ENCODE results near the gene PLOD3.

PLOD3 gene

DNA sequence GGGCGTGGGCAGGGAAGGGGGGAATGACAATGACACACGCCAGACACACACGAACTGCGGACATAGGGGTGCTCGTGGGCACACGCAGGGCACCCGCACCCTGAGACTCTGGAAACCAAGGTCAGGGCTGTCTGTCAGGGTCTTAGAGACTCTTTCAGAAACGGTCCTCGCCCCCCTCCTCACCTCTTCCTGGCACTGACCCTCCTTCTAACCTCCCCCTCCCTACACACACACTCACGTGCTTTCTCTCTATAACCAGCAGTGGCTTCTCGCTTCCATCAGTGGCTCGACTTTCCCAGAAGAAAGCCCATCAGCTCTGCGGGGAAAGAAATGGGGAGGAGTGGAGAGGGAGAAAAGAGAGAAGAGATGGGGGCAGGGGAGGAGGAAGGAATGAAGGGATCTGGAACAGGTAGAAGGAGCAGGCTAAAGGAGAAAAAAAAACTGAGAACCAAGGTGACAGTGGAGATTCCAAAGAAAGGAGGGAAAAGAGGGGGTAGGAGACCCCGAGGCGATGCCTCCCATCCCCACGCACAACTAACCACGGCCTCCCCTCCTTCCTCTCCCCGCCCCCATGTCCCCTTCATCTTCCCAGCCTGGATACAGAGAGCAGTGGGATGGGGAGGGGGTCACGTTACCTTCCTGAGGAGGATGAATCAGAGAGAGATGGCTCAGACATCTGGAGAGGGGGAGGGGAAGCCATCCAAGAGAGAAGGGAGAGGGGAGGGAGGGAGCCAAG lies 50.3 kb downstream of the PLOD3 start:
- in situ Hi-C loops (cut with HindIII; ENCODE audit: low sequenced_read_pairs) = no loop called here

- in situ Hi-C loops (cut with HindIII; ENCODE audit: low sequenced_read_pairs) = no loop called here
These were observed 50.8 kb downstream of the PLOD3 start for GRCh38 chr7:101166648-101166908.

DNA sequence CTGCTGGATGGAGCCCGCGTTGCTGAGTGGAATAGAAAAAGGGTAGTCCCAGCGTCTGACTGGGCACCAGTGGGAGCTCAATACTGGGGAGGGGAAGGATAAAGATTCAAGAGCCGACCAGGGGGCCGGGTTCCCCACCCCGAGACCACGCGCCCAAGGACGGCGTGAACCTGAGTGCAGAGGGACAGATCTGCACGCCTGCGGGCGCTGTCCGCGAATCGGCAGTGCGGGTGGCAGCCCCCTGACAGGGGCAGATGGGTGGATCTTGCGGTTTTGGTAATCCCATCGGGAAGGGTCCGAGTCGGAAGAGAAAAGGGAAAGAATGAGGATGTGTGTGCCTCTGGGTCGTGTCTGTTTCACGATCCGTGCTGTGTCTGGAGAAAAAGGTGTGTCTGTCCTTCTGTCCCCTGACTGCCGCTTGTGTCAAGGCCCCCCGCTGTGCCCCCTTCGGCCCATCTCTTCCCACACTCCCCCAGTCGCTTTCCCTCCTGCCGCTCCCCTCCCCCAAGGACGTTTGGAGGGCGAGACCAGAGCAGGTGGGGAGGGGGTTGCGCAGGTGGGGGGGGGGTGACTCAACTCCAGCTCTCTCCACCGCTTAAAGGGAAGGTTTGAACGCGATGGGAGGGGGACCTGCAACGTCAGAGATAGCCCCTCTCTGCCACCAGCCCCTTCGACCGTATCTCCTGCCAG lies 51.3 kb downstream of the PLOD3 start:
- in situ Hi-C loops (cut with HindIII; ENCODE audit: low sequenced_read_pairs) = no loop called here

GRCh38 chr7:101165075-101165957 lies 52.1 kb downstream of the PLOD3 start, which contains the start of gene VGF:
Gene VGF (minus strand): TSS chr7:101165569. CDS start chr7:101164843, 726 bp downstream.
- in situ Hi-C loops (cut with HindIII; ENCODE audit: low sequenced_read_pairs) = no loop called here

DNA sequence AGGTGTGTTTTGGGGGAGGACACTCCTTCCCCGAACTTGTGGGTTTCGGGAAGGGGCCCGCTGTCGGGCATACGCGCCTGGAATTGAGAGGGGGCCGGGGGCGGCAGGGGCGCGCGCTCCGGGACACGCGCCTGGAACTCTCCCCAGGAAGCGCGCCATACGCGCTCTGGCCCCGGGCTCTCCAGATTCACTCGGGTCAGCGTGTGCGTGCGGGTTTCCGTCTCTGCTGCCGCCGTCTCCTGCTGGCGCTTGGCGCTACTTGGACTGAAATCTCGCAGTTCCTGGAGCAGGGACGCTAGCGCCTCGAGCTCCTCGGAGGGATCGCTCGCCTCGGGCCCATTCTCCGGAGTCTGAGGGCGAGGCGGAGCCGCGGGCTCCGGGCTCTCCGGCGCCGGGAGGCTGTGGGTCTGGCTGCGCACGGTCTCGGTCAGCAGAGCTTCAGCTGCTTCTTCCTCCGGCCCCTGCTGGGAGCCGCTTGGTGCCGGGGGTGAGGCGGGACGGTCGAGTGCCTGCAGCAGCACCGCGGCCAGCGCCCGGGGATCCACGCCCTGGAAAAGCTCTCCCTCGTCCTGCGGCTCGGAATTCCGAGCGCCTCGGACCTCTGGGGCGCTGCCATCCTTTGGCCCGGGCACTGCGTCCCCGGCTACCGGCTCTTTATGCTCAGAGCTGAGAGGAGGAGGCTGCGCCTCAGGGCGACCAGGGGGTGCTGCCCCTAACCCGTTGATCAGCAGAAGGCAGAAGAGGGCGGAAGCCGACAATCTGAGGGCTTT lies 53.1 kb downstream of the PLOD3 start:
- in situ Hi-C loops (cut with HindIII; ENCODE audit: low sequenced_read_pairs) = no loop called here

DNA sequence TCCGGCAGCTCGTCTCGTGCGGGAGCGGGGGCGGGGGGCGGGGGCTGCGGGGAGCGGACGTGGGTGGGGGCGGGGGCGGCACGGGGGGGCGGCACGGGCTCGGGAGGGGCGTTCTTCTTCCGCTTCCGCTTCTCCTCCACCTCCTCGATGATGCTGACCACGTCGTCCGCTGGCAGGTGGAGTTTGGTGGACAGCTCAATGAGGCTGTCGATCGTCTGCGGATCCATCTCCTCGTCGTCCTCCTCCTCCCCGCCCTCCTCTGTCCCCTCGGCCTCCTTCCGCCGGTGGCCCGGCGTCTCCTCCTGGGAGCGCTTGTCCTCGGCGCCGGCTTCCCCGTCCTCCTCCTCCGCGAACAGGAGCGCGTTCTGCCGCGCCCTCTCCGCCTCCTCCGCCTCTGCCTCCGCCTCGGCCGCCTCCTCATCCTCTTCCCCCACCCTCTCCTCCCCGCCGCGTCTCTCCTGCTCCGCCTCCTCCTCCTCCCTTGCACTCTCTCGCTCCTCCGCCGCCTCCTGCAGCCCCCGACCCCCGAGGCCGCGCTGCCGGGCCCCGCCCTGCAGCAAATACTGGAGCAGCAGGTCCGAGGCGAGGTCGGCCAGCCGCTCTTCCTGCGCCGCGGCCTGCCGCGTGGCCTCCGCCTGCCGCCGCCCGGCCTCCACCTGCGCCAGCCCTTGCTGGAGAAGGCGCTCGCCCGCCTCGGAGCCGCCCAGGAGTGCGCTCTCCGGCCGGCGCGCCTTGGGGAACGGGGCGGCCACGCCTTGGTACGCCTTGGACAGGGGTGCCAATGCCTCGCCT lies 53.9 kb downstream of the PLOD3 start:
- in situ Hi-C loops (cut with HindIII; ENCODE audit: low sequenced_read_pairs) = no loop called here

- in situ Hi-C loops (cut with HindIII; ENCODE audit: low sequenced_read_pairs) = no loop called here
These were observed 54.7 kb downstream of the PLOD3 start for GRCh38 chr7:101162551-101163278.

DNA sequence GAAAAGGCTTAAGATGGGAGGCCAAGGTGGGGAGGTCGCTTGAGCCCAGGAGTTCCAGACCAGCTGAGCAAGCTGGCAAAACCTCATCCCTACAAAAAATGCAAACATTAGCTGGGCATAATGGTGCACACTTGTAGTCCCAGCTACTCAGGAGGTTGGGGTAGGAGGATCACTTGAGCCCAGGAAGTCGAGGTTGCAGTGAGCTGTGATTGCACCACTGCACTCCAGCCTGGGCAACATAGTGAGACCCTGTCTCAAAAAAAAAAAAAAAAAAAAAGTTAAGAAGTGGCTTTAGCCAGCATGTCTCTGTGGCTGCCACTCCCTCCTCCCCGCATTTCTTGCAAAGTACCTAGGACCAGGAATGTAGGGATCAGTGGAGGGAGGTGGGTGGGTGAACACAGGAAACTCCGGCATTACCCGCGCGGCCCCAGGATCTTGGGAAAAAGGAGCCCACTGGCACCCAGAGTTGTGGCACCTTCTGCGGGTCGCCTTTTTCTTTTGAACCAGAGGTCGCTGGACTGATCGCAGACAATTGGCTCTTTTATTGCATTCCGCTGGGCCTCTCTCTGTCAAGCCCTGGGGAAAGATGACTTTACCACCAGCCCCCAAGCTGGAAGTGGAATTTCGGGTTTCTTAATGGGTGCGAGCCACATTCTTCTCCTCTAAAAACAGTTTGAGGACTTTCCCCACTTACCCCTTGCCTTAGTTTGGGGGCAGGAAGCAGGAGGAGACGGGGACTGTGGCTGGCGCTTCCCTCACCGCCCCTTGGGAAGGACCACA lies 55.5 kb downstream of the PLOD3 start:
- in situ Hi-C loops (cut with HindIII; ENCODE audit: low sequenced_read_pairs) = no loop called here

GRCh38 chr7:101160910-101161309 lies 56.5 kb downstream of the PLOD3 start:
- in situ Hi-C loops (cut with HindIII; ENCODE audit: low sequenced_read_pairs) = no loop called here

GRCh38 chr7:101159696-101160674 lies 57.4 kb downstream of the PLOD3 start:
- in situ Hi-C loops (cut with HindIII; ENCODE audit: low sequenced_read_pairs) = no loop called here

- in situ Hi-C loops (cut with HindIII; ENCODE audit: low sequenced_read_pairs) = no loop called here
These were observed 60.4 kb downstream of the PLOD3 start for GRCh38 chr7:101156866-101157589.

- in situ Hi-C loops (cut with HindIII; ENCODE audit: low sequenced_read_pairs) = no loop called here
These were observed 61.1 kb downstream of the PLOD3 start for GRCh38 chr7:101156277-101156676.
